Nucleus accumbens (tissue), 56 donors: ENCODE data around the gene RTN4R.

Source experiments
- DNase-seq, 56 donors: peaks; one replicate each; lab custom pipeline; 2025; lab: John Stamatoyannopoulos, UW

Gene RTN4R

GRCh38 chr22:20192972-20193760 lies 75.0 kb downstream of the RTN4R start:
- DNase-seq = no peak

DNA sequence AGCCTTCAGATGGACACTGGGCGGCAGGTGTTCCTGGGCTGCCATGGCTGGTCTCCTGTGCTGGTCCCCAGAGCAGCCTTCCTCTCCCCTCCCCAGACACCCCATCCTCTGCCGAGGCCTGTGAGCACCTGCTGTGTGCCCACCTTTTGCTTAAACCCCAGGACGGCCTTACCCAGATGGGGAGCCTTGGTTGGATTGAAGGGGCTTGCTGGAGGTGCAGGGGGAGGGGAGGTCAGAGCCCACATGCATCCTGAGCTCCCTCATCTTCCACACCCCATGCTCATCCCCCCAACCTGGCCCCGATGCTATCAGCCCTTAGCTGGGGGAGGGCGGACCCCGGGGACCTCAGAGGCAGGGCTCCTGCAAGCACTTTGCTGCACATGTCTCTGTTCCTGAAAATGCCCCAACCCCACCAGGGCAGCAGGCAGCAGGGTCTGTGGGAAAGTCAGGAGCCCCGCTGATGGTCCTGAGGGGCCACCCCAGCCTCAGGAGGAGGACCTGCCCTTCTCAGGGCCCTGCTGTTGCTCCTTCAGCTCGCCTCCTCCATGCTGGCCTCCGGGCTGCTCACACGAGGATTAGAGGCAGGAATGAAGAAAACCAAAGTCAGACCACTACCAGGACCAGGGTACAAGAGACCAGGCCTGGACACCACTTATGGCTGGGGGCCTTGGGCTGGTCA lies 75.7 kb downstream of the RTN4R start:
- no peak for DNase-seq

DNA sequence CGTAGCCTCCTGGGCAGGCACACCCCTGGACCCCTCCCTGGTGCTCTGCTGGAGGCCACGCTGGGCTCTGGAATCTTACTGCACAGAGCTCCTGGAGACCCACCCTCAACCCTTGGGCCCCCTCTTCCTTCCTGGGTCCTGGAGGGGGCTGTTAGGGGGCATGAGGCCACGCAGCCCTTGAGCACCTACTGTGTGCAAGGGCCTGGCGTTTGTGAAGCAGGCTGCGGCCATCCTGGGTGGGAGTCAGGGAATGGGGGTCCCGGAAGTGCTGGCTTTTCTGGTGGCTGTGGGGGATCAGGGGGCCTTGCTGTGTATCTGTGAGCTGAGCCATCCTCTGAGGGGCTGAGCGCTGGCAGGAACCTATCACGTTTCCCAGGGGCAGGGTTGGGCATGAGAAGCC lies 76.3 kb downstream of the RTN4R start:
- DNase-seq = no peak
